ENCODE measurements around the gene F12.
"Not testable (repeated sequence)": the region's sequence is repeated elsewhere in the genome, so short reads cannot be mapped to it uniquely, and the experiment has no call there.

Gene F12

GRCh38 chr5:177430140-177430951 is 21.0 kb upstream of the F12 start:
- Mint-ChIP-seq H3K4me1 (ENCODE audit: low read depth) (peaks cover 85% of the 10 kb centered on the region), H3K4me3 (peak overlapping the region; percentile 95), H3K36me3 (ENCODE audit: low read depth) (peaks cover 60% of the 10 kb centered on the region), H3K27me3 (no peaks in the 10 kb centered on the region), H3K9me3 (no peaks in the 10 kb centered on the region), H3K27ac (peak overlapping the region; percentile 97)

- no peaks in the 10 kb centered on the region for H3K27me3 Mint-ChIP-seq
- peak overlapping the region; percentile 95 for H3K4me3 Mint-ChIP-seq
- peaks cover 86% of the 10 kb centered on the region for H3K4me1 Mint-ChIP-seq (ENCODE audit: low read depth)
Measured at GRCh38 chr5:177429248-177430040, 20.1 kb upstream of the F12 start.

GRCh38 chr5:177428574-177429217 is 19.3 kb upstream of the F12 start:
- no peaks in the 10 kb centered on the region for H3K27me3 Mint-ChIP-seq
- H3K4me3 Mint-ChIP-seq = peak overlapping the region; percentile 95
- peaks cover 80% of the 10 kb centered on the region for H3K4me1 Mint-ChIP-seq (ENCODE audit: low read depth)
- H3K27ac Mint-ChIP-seq = peak overlapping the region; percentile 97
- peaks cover 43% of the 10 kb centered on the region for H3K36me3 Mint-ChIP-seq (ENCODE audit: low read depth)
- no peaks in the 10 kb centered on the region for H3K9me3 Mint-ChIP-seq

More at GRCh38 chr5:177429248-177430040, 20.1 kb upstream of the F12 start:
- H3K36me3 Mint-ChIP-seq (ENCODE audit: low read depth) = peaks cover 51% of the 10 kb centered on the region
- H3K9me3 Mint-ChIP-seq = no peaks in the 10 kb centered on the region
- peak overlapping the region; percentile 97 for H3K27ac Mint-ChIP-seq

- Mint-ChIP-seq H3K36me3 (ENCODE audit: low read depth) (peaks cover 38% of the 10 kb centered on the region), H3K27ac (peak overlapping the region; percentile 97)
Measured at GRCh38 chr5:177427919-177428573, 18.7 kb upstream of the F12 start.

GRCh38 chr5:177427211-177427822 is 18.0 kb upstream of the F12 start:
- Mint-ChIP-seq H3K9me3 (no peaks in the 10 kb centered on the region), H3K4me3 (peak overlapping the region; percentile 95), H3K27ac (peak overlapping the region; percentile 97), H3K27me3 (no peaks in the 10 kb centered on the region), H3K4me1 (ENCODE audit: low read depth) (peaks cover 66% of the 10 kb centered on the region), H3K36me3 (ENCODE audit: low read depth) (peaks cover 38% of the 10 kb centered on the region)

More at GRCh38 chr5:177427919-177428573, 18.7 kb upstream of the F12 start:
- Mint-ChIP-seq H3K9me3 (no peaks in the 10 kb centered on the region), H3K27me3 (no peaks in the 10 kb centered on the region), H3K4me3 (peak overlapping the region; percentile 95), H3K4me1 (ENCODE audit: low read depth) (peaks cover 73% of the 10 kb centered on the region)

GRCh38 chr5:177426566-177427210 is 17.3 kb upstream of the F12 start, which contains the start of gene GRK6:
Gene GRK6 (plus strand): TSS chr5:177426676. CDS start chr5:177426846, 170 bp downstream.
- peaks cover 60% of the 10 kb centered on the region for H3K4me1 Mint-ChIP-seq (ENCODE audit: low read depth)
- H3K9me3 Mint-ChIP-seq = no peaks in the 10 kb centered on the region
- H3K27ac Mint-ChIP-seq = peak within 1 kb of the TSS; percentile 97
- H3K27me3 Mint-ChIP-seq = no peaks in the 10 kb centered on the region
- H3K4me3 Mint-ChIP-seq = peak within 1 kb of the TSS; percentile 95
- H3K36me3 Mint-ChIP-seq (ENCODE audit: low read depth) = peaks cover 37% of the 10 kb centered on the region

- Mint-ChIP-seq H3K4me3 (peak overlapping the region; percentile 85), H3K4me1 (ENCODE audit: low read depth) (peaks cover 53% of the 10 kb centered on the region), H3K9me3 (no peaks in the 10 kb centered on the region), H3K27me3 (no peaks in the 10 kb centered on the region), H3K36me3 (ENCODE audit: low read depth) (peaks cover 31% of the 10 kb centered on the region), H3K27ac (peak overlapping the region; percentile 94)
Measured at GRCh38 chr5:177425801-177426565, 16.6 kb upstream of the F12 start.

- peak overlapping the region; percentile 94 for H3K27ac Mint-ChIP-seq
- no peaks in the 10 kb centered on the region for H3K9me3 Mint-ChIP-seq
- peak overlapping the region; percentile 85 for H3K4me3 Mint-ChIP-seq
- no peaks in the 10 kb centered on the region for H3K27me3 Mint-ChIP-seq
- H3K36me3 Mint-ChIP-seq (ENCODE audit: low read depth) = peaks cover 24% of the 10 kb centered on the region
- H3K4me1 Mint-ChIP-seq (ENCODE audit: low read depth) = peaks cover 46% of the 10 kb centered on the region
Measured at GRCh38 chr5:177425196-177425800, 15.9 kb upstream of the F12 start.

- peaks cover 8% of the 10 kb centered on the region for H3K36me3 Mint-ChIP-seq (ENCODE audit: low read depth)
Measured at GRCh38 chr5:177423671-177424070, 14.3 kb upstream of the F12 start.

GRCh38 chr5:177421062-177421798 is 11.9 kb upstream of the F12 start:
- Mint-ChIP-seq H3K4me3 (no peak overlapping the region), H3K4me1 (ENCODE audit: low read depth) (peaks cover 18% of the 10 kb centered on the region), H3K27me3 (no peaks in the 10 kb centered on the region), H3K9me3 (no peaks in the 10 kb centered on the region), H3K27ac (no peak overlapping the region), H3K36me3 (ENCODE audit: low read depth) (no peaks in the 10 kb centered on the region)

More at GRCh38 chr5:177423671-177424070, 14.3 kb upstream of the F12 start:
- peaks cover 29% of the 10 kb centered on the region for H3K4me1 Mint-ChIP-seq (ENCODE audit: low read depth)
- H3K9me3 Mint-ChIP-seq = no peaks in the 10 kb centered on the region
- H3K4me3 Mint-ChIP-seq = no peak overlapping the region
- H3K27ac Mint-ChIP-seq = no peak overlapping the region
- H3K27me3 Mint-ChIP-seq = no peaks in the 10 kb centered on the region

GRCh38 chr5:177420472-177420871 is 11.1 kb upstream of the F12 start:
- H3K27ac Mint-ChIP-seq, H3K27me3 Mint-ChIP-seq: not testable (repeated sequence)
- H3K4me1 Mint-ChIP-seq (ENCODE audit: low read depth) = peaks cover 15% of the 10 kb centered on the region

GRCh38 chr5:177419046-177419445 is 9.7 kb upstream of the F12 start:
- Mint-ChIP-seq H3K27me3 (no peaks in the 10 kb centered on the region), H3K9me3 (no peaks in the 10 kb centered on the region), H3K4me1 (ENCODE audit: low read depth) (peaks cover 9% of the 10 kb centered on the region), H3K27ac (no peak overlapping the region), H3K4me3 (no peak overlapping the region), H3K36me3 (ENCODE audit: low read depth) (no peaks in the 10 kb centered on the region)

More at GRCh38 chr5:177420472-177420871, 11.1 kb upstream of the F12 start:
- H3K4me3 Mint-ChIP-seq; H3K36me3 Mint-ChIP-seq (ENCODE audit: low read depth); H3K9me3 Mint-ChIP-seq: not testable (repeated sequence)
